ENCODE measurements around the gene GNB5. TPM values are rescaled to one million over a fixed set of nuclear protein-coding genes. Genes with fewer than 3 reads are reported as not detected.

GNB5 gene
- total and polyA plus RNA-seq, 2 experiments from 2014 or later = 21.3 to 21.6 TPM

DNA sequence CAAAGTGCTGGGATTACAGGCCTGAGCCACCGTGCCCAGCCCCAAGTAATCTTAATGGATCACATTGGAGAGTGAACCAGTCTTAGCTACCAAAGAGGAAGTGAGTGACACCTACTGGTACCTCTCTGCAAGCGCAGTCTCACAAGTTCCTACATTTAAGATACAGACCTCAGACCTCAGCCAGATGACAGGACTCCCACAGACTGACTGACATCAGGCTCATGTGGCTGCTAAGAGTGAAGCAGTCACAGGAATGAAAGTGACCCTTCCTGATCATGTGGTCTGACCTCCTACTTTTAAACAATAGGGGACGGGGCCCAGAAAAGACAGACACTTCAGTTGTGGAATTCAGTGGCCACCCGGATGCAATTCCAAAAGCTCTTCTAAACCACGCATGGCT lies 36.3 kb upstream of the GNB5 start:
- 50% methylated on average over 5 of the region's 5 CpGs for WGBS (ENCODE audit: low lambda C conversion rate, missing lambda C conversion rate)
- H3K36me3 ChIP-seq (replicated peaks; ENCODE audit: insufficient read depth, low read depth) = no peaks in the 10 kb centered on the region
- H3K4me1 ChIP-seq (ENCODE audit: insufficient read depth) = no peaks in the 10 kb centered on the region
- peak; percentile 87 for DNase-seq (ENCODE audit: low spot score)
- no peaks in the 10 kb centered on the region for H3K9me2 ChIP-seq (replicated peaks; ENCODE audit: insufficient read depth)
- no peaks in the 10 kb centered on the region for H3K27me3 ChIP-seq
- H3K27ac ChIP-seq = no peak overlapping the region
- H2AFZ ChIP-seq = no peak overlapping the region
- TF ChIP-seq, protein P1, sequence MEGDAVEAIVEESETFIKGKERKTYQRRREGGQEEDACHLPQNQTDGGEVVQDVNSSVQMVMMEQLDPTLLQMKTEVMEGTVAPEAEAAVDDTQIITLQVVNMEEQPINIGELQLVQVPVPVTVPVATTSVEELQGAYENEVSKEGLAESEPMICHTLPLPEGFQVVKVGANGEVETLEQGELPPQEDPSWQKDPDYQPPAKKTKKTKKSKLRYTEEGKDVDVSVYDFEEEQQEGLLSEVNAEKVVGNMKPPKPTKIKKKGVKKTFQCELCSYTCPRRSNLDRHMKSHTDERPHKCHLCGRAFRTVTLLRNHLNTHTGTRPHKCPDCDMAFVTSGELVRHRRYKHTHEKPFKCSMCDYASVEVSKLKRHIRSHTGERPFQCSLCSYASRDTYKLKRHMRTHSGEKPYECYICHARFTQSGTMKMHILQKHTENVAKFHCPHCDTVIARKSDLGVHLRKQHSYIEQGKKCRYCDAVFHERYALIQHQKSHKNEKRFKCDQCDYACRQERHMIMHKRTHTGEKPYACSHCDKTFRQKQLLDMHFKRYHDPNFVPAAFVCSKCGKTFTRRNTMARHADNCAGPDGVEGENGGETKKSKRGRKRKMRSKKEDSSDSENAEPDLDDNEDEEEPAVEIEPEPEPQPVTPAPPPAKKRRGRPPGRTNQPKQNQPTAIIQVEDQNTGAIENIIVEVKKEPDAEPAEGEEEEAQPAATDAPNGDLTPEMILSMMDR (IDR thresholded peaks at IDR 0.05; ENCODE audit: poor library complexity) = peak; percentile 75
- TF ChIP-seq EZH2phosphoT487 (IDR thresholded peaks at IDR 0.05; ENCODE audit: low read depth, severe bottlenecking, unreplicated experiment) = no peak
- no peak overlapping the region for H3K4me3 ChIP-seq
- no peaks in the 10 kb centered on the region for H3K79me2 ChIP-seq
- H4K20me1 ChIP-seq (ENCODE audit: insufficient read depth, poor library complexity, severe bottlenecking) = no peaks in the 10 kb centered on the region
- no peak overlapping the region for H3K4me2 ChIP-seq
- H3K9me3 ChIP-seq (ENCODE audit: low read depth) = no peaks in the 10 kb centered on the region

DNA sequence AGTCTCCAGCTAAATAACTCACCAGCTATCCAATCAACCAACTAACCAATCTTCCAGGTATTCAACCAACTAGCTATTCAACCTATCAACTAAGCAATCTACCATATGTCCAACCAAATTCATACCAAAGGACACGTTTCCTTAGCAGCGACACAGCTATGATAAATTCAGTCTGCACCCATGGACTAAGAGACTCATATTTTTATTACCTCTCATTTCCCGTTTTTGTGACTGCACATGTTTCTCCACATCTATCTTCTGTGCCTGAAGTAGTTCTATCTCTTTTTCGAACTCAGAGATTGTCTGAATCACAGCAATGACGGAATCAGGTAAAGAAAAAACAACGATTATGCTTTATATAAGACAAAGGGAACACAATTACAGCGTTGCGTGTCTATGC lies 34.0 kb upstream of the GNB5 start:
- Histone ChIP-seq H3K9me3 (ENCODE audit: low read depth) (no peaks in the 10 kb centered on the region), H2AFZ (no peak overlapping the region), H3K4me1 (ENCODE audit: insufficient read depth) (no peaks in the 10 kb centered on the region), H3K9me2 (replicated peaks; ENCODE audit: insufficient read depth) (no peaks in the 10 kb centered on the region), H3K36me3 (replicated peaks; ENCODE audit: insufficient read depth, low read depth) (no peaks in the 10 kb centered on the region), H3K27ac (no peak overlapping the region), H3K27me3 (no peaks in the 10 kb centered on the region), H3K79me2 (no peaks in the 10 kb centered on the region), H3K4me2 (no peak overlapping the region), H3K4me3 (no peak overlapping the region), H4K20me1 (ENCODE audit: insufficient read depth, poor library complexity, severe bottlenecking) (no peaks in the 10 kb centered on the region)
- WGBS (ENCODE audit: low lambda C conversion rate, missing lambda C conversion rate) = 93% methylated on average over 8 of the region's 8 CpGs
- DNase-seq (ENCODE audit: low spot score) = no peak
- TF ChIP-seq EZH2phosphoT487 (IDR thresholded peaks at IDR 0.05; ENCODE audit: low read depth, severe bottlenecking, unreplicated experiment) (no peak), EZH2 (IDR thresholded peaks at IDR 0.05; ENCODE audit: borderline replicate concordance) (no peak)
- TF ChIP-seq, protein P1 (IDR thresholded peaks at IDR 0.05; ENCODE audit: poor library complexity) = no peak

DNA sequence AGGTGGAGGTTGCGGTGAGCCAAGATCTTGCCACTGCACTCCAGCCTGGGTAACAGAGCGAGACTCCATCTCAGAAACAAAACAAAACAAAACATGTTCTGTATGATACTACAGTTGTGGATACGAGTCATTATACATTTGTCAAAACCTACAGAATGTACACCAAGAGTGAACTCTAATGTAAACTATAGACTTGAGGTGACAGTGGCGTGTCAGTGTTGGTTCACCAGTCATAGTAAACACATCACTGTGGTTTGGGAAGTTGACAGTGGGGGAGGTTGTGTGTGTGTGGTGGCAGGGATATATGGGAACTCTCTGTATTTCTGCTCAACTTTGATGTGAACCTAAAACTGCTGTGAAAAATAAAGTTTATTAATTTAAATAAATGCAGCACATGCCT lies 33.0 kb upstream of the GNB5 start:
- Histone ChIP-seq H3K36me3 (replicated peaks; ENCODE audit: insufficient read depth, low read depth) (no peaks in the 10 kb centered on the region), H3K27ac (no peak overlapping the region), H4K20me1 (ENCODE audit: insufficient read depth, poor library complexity, severe bottlenecking) (no peaks in the 10 kb centered on the region), H3K4me2 (no peak overlapping the region), H2AFZ (no peak overlapping the region), H3K27me3 (no peaks in the 10 kb centered on the region), H3K4me3 (no peak overlapping the region), H3K9me3 (ENCODE audit: low read depth) (no peaks in the 10 kb centered on the region), H3K79me2 (no peaks in the 10 kb centered on the region), H3K4me1 (ENCODE audit: insufficient read depth) (no peaks in the 10 kb centered on the region), H3K9me2 (replicated peaks; ENCODE audit: insufficient read depth) (no peaks in the 10 kb centered on the region)
- DNase-seq (ENCODE audit: low spot score) = no peak
- 94% methylated on average over 4 of the region's 4 CpGs for WGBS (ENCODE audit: low lambda C conversion rate, missing lambda C conversion rate)
- no peak for TF ChIP-seq EZH2 (IDR thresholded peaks at IDR 0.05; ENCODE audit: borderline replicate concordance)
- TF ChIP-seq, protein P1 (IDR thresholded peaks at IDR 0.05; ENCODE audit: poor library complexity) = no peak
- no peak for TF ChIP-seq EZH2phosphoT487 (IDR thresholded peaks at IDR 0.05; ENCODE audit: low read depth, severe bottlenecking, unreplicated experiment)

DNA sequence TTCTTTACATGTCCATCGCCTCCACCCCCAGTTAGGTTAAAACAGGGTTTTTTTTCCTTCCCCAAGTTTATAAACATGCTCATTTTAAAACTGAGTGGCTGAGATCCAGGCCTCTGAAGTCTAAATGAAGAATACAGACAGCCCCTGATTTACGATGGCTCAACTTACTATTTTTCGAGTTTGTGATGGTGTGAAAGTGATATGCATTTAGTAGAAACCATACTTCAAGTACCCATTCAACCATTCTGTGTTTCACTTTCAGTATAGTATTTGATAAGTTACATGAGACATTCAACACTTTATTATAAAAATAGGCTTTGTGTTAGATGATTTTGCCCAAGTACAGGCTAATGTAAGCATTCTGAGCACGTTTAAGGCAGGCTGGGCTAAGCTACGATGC lies 30.5 kb upstream of the GNB5 start:
- no peak overlapping the region for H3K4me3 ChIP-seq
- no peaks in the 10 kb centered on the region for H3K27me3 ChIP-seq
- H3K9me2 ChIP-seq (replicated peaks; ENCODE audit: insufficient read depth) = no peaks in the 10 kb centered on the region
- no peaks in the 10 kb centered on the region for H3K79me2 ChIP-seq
- DNase-seq (ENCODE audit: low spot score) = no peak
- no peak overlapping the region for H3K4me2 ChIP-seq
- H4K20me1 ChIP-seq (ENCODE audit: insufficient read depth, poor library complexity, severe bottlenecking) = no peaks in the 10 kb centered on the region
- no peak overlapping the region for H3K27ac ChIP-seq
- H3K9me3 ChIP-seq (ENCODE audit: low read depth) = no peaks in the 10 kb centered on the region
- no peaks in the 10 kb centered on the region for H3K4me1 ChIP-seq (ENCODE audit: insufficient read depth)
- H2AFZ ChIP-seq = no peak overlapping the region
- no peaks in the 10 kb centered on the region for H3K36me3 ChIP-seq (replicated peaks; ENCODE audit: insufficient read depth, low read depth)
- no peak for TF ChIP-seq EZH2phosphoT487 (IDR thresholded peaks at IDR 0.05; ENCODE audit: low read depth, severe bottlenecking, unreplicated experiment)
- TF ChIP-seq, protein P1 (IDR thresholded peaks at IDR 0.05; ENCODE audit: poor library complexity) = no peak
- no peak for TF ChIP-seq EZH2 (IDR thresholded peaks at IDR 0.05; ENCODE audit: borderline replicate concordance)
- 79% methylated on average over 5 of the region's 5 CpGs for WGBS (ENCODE audit: low lambda C conversion rate, missing lambda C conversion rate)

All from hepatocyte (in vitro differentiated cells).